Glutamatergic neuron (in vitro differentiated cells): ENCODE results near the gene UGGT2. TPM values are rescaled to one million over a fixed set of nuclear protein-coding genes. Genes with fewer than 3 reads are reported as not detected.

ENCODE experiments used
- DNase-seq: peaks from one replicate; pipeline ENCODE4 v3.0.0; 2022
- H3K27ac Mint-ChIP-seq: one replicate; pipeline ENCODE4 v1.8.0; 2020; ENCODE audit warnings: mild to moderate bottlenecking, mixed read lengths, inconsistent platforms; ENCODE audit not compliant: unreplicated experiment
- H3K27me3 Mint-ChIP-seq: one replicate; pipeline ENCODE4 v1.8.0; 2020; ENCODE audit warnings: mild to moderate bottlenecking, moderate library complexity, mixed read lengths, inconsistent platforms; ENCODE audit not compliant: unreplicated experiment
- H3K36me3 Mint-ChIP-seq: one replicate; pipeline ENCODE4 v1.8.0; 2020; ENCODE audit warnings: mild to moderate bottlenecking, mixed read lengths, inconsistent platforms; ENCODE audit not compliant: unreplicated experiment
- H3K4me1 Mint-ChIP-seq: one replicate; pipeline ENCODE4 v1.8.0; 2020; ENCODE audit warnings: mild to moderate bottlenecking, low read depth, mixed read lengths, inconsistent platforms; ENCODE audit not compliant: unreplicated experiment
- H3K4me3 Mint-ChIP-seq: one replicate; pipeline ENCODE4 v1.8.0; 2020; ENCODE audit warnings: mild to moderate bottlenecking, mixed read lengths, inconsistent platforms; ENCODE audit not compliant: unreplicated experiment
- H3K9me3 Mint-ChIP-seq: one replicate; pipeline ENCODE4 v1.8.0; 2020; ENCODE audit warnings: mild to moderate bottlenecking, moderate library complexity, mixed read lengths, inconsistent platforms; ENCODE audit not compliant: unreplicated experiment
- CTCF ChIP-seq: fragments of 200-600 bp; sonication (generic); IDR thresholded peaks from one replicate; pipeline ENCODE4 v1.5.0; 2021; ENCODE audit not compliant: partially characterized antibody, unreplicated experiment
- total RNA-seq: library from RNA; stranded (reverse); fragmentation: NEBNext Ultra II Directional; extraction: Animal tissue kit (Norgen Biotek cat#: 25700); gene quantifications from one replicate; pipeline ENCODE4 v1.2.1, GENCODE V29; 2021; ENCODE audit not compliant: unreplicated experiment

Gene UGGT2
- total RNA-seq, 1 donor from 2014 or later: 34.6 TPM

- Mint-ChIP-seq H3K9me3 (peaks cover 6% of the 10 kb centered on the region), H3K4me1 (no peaks in the 10 kb centered on the region), H3K36me3 (peaks cover 19% of the 10 kb centered on the region), H3K27ac (no peak overlapping the region), H3K27me3 (peaks cover 2% of the 10 kb centered on the region), H3K4me3 (no peak overlapping the region)
- TF ChIP-seq CTCF: no peak
- DNase-seq: no peak
These were observed 127.0 kb downstream of the UGGT2 start for GRCh38 chr13:95926231-95926630.

- no peak overlapping the region for H3K27ac Mint-ChIP-seq
- H3K36me3 Mint-ChIP-seq: peaks cover 4% of the 10 kb centered on the region
- no peaks in the 10 kb centered on the region for H3K4me1 Mint-ChIP-seq
- no peak for TF ChIP-seq CTCF
- no peak for DNase-seq
- peaks cover 2% of the 10 kb centered on the region for H3K27me3 Mint-ChIP-seq
- no peak overlapping the region for H3K4me3 Mint-ChIP-seq
- H3K9me3 Mint-ChIP-seq: peaks cover 5% of the 10 kb centered on the region
These were observed 128.7 kb downstream of the UGGT2 start for GRCh38 chr13:95924389-95924994.

- Mint-ChIP-seq H3K4me1 (no peaks in the 10 kb centered on the region), H3K9me3 (no peaks in the 10 kb centered on the region), H3K4me3 (no peak overlapping the region), H3K36me3 (no peaks in the 10 kb centered on the region), H3K27ac (no peak overlapping the region), H3K27me3 (no peaks in the 10 kb centered on the region)
- no peak for TF ChIP-seq CTCF
- DNase-seq: no peak
These were observed 131.7 kb downstream of the UGGT2 start for GRCh38 chr13:95921485-95921884.

- DNase-seq: no peak
- no peaks in the 10 kb centered on the region for H3K27me3 Mint-ChIP-seq
- no peaks in the 10 kb centered on the region for H3K36me3 Mint-ChIP-seq
- H3K4me3 Mint-ChIP-seq: no peak overlapping the region
- no peaks in the 10 kb centered on the region for H3K9me3 Mint-ChIP-seq
- no peaks in the 10 kb centered on the region for H3K4me1 Mint-ChIP-seq
- no peak overlapping the region for H3K27ac Mint-ChIP-seq
- TF ChIP-seq CTCF: no peak
These were observed 132.7 kb downstream of the UGGT2 start for GRCh38 chr13:95920485-95920884.

GRCh38 chr13:95918860-95919259 is 134.3 kb downstream of the UGGT2 start:
- Mint-ChIP-seq H3K27ac (no peak overlapping the region), H3K4me3 (no peak overlapping the region), H3K27me3 (no peaks in the 10 kb centered on the region), H3K9me3 (no peaks in the 10 kb centered on the region), H3K4me1 (no peaks in the 10 kb centered on the region), H3K36me3 (peaks cover under 1% of the 10 kb centered on the region)
- DNase-seq: no peak
- TF ChIP-seq CTCF: no peak
